ENCODE results near the gene UPK3A. TPM values are rescaled to one million over a fixed set of nuclear protein-coding genes. Genes with fewer than 3 reads are reported as not detected.
"Not testable (repeated sequence)": the region's sequence is repeated elsewhere in the genome, so short reads cannot be mapped to it uniquely, and the experiment has no call there.

UPK3A gene
- total and polyA plus RNA-seq, 2 of the 13 experiments (the other 11 are each of a cell fraction or from before 2014, with no cell fraction given): 10.5 to 13.8 TPM

DNA sequence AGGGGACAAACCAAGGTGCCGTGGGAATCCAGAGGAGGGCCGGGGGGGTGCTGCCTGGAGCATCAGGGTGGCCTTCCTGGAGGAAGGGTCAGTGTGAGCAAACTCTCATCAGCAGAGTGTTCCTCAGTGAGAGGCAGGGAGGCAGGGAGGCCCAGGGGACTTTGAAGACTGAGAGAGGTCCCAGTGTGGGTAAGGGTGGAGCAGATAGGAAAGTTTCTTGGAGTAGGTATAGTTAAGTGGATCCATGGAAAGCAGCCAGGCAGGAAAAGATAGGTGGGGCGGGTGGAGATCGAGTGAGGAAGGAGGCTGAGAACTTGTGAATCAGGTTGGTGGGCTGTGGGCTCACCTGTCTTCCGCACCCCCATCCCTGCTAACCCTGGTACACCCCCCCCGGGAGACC, 9.3 kb downstream of the UPK3A start:
- FAIRE-seq: no peak
- no peak overlapping the region for H3K27ac ChIP-seq (ENCODE audit: extremely low read length, insufficient read depth, low read length)
- H3K4me2 ChIP-seq (ENCODE audit: low read depth, low read length): no peak overlapping the region
- CTCF ChIA-PET (ENCODE audit: low intra/inter-chr PET ratio, low total read pairs): no interaction called here
- no peaks in the 10 kb centered on the region for H3K79me2 ChIP-seq (ENCODE audit: insufficient read depth, low read length)
- no peak overlapping the region for H2AFZ ChIP-seq (ENCODE audit: low read length)
- H3K4me3 ChIP-seq (replicated peaks in 1 of 3; ENCODE audit: insufficient read depth in 1 of 3, low read depth in 2 of 3, low read length in 3 of 3): no peak overlapping the region
- no peak for DNase-seq (ENCODE audit: low spot score)
- no peaks in the 10 kb centered on the region for H3K36me3 ChIP-seq (replicated peaks in 1 of 2; ENCODE audit: control insufficient read depth in 1 of 2, insufficient read depth in 2 of 2, low read length in 2 of 2)
- no TSS peak for BruUV-seq (replicated peaks)
- in situ Hi-C loops (cut with HindIII; ENCODE audit: extremely low pct_ligation_motif_present, low pct_unique_long_range_greater_than_20kb): no loop called here
- POLR2A ChIA-PET: no interaction called here
- intact Hi-C loops (cut with micrococcal nuclease; ENCODE audit: unreplicated experiment): no loop called here
- no peaks in the 10 kb centered on the region for H3K27me3 ChIP-seq (ENCODE audit: control insufficient read depth in 1 of 2, insufficient read depth in 2 of 2, low read length in 2 of 2)
- 93% methylated on average over 6 of the region's 6 CpGs for WGBS (ENCODE audit: low lambda C conversion rate)
- H3K4me1 ChIP-seq (ENCODE audit: insufficient read depth, low read length): 0 out of 2 replicates have a peak, but pooled peaks cover 14% of the 10 kb centered on the region
- ATAC-seq: no peak
- no peaks in the 10 kb centered on the region for H3K9me3 ChIP-seq (ENCODE audit: low read length)
- no peaks in the 10 kb centered on the region for H4K20me1 ChIP-seq (ENCODE audit: insufficient read depth, low read length)
- TF ChIP-seq ZNF552 (CRISPR knock-in tag; IDR thresholded peaks at IDR 0.05; ENCODE audit: borderline replicate concordance) (no peak), ZKSCAN5 (CRISPR knock-in tag; IDR thresholded peaks at IDR 0.05) (no peak), RBAK (CRISPR knock-in tag; IDR thresholded peaks at IDR 0.05) (no peak), ZNF792 (CRISPR knock-in tag; IDR thresholded peaks at IDR 0.05) (no peak), ZNF121 (CRISPR knock-in tag; IDR thresholded peaks at IDR 0.05) (no peak), KLF9 (CRISPR knock-in tag; IDR thresholded peaks at IDR 0.05; ENCODE audit: low read depth) (no peak), FOXA1 (IDR thresholded peaks at IDR 0.05) (no peak), FOXA1 (CRISPR knock-in tag; IDR thresholded peaks at IDR 0.05) (no peak)
- TF ChIP-seq, protein P1, sequence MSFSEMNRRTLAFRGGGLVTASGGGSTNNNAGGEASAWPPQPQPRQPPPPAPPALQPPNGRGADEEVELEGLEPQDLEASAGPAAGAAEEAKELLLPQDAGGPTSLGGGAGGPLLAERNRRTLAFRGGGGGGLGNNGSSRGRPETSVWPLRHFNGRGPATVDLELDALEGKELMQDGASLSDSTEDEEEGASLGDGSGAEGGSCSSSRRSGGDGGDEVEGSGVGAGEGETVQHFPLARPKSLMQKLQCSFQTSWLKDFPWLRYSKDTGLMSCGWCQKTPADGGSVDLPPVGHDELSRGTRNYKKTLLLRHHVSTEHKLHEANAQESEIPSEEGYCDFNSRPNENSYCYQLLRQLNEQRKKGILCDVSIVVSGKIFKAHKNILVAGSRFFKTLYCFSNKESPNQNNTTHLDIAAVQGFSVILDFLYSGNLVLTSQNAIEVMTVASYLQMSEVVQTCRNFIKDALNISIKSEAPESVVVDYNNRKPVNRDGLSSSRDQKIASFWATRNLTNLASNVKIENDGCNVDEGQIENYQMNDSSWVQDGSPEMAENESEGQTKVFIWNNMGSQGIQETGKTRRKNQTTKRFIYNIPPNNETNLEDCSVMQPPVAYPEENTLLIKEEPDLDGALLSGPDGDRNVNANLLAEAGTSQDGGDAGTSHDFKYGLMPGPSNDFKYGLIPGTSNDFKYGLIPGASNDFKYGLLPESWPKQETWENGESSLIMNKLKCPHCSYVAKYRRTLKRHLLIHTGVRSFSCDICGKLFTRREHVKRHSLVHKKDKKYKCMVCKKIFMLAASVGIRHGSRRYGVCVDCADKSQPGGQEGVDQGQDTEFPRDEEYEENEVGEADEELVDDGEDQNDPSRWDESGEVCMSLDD (CRISPR knock-in tag; IDR thresholded peaks at IDR 0.05; ENCODE audit: borderline replicate concordance): no peak
- no peak overlapping the region for H3K9ac ChIP-seq (ENCODE audit: insufficient read depth, low read depth, low read length)

DNA sequence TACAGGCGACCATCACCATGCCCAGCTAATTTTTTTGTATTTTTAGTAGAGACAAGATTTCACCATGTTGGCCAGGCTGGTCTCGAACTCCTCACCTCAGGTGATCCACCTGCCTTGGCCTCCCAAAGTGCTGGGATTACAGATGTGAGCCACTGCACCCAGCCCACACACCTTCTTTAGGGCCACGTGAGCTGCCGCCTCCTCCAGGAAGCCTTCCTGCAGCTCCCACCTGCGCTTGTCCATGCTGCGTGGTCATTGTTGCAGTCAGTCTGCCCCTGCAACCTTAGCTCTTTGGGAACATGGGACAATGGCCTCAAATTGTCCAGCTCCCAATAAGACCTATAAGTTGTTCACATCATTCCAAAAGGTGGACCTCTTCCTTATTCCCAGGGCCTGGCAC, 10.3 kb downstream of the UPK3A start:
- H3K27ac ChIP-seq (ENCODE audit: extremely low read length, insufficient read depth, low read length); H3K79me2 ChIP-seq (ENCODE audit: insufficient read depth, low read length); H3K36me3 ChIP-seq (replicated peaks in 1 of 2; ENCODE audit: control insufficient read depth in 1 of 2, insufficient read depth in 2 of 2, low read length in 2 of 2); H3K4me3 ChIP-seq (replicated peaks in 1 of 3; ENCODE audit: insufficient read depth in 1 of 3, low read depth in 2 of 3, low read length in 3 of 3); H3K4me2 ChIP-seq (ENCODE audit: low read depth, low read length); DNase-seq (ENCODE audit: low spot score); H3K27me3 ChIP-seq (ENCODE audit: control insufficient read depth in 1 of 2, insufficient read depth in 2 of 2, low read length in 2 of 2); in situ Hi-C loops (cut with HindIII; ENCODE audit: extremely low pct_ligation_motif_present, low pct_unique_long_range_greater_than_20kb); CTCF ChIA-PET (ENCODE audit: low intra/inter-chr PET ratio, low total read pairs); BruUV-seq (replicated peaks); H3K9ac ChIP-seq (ENCODE audit: insufficient read depth, low read depth, low read length); POLR2A ChIA-PET; H2AFZ ChIP-seq (ENCODE audit: low read length); H3K9me3 ChIP-seq (ENCODE audit: low read length); H4K20me1 ChIP-seq (ENCODE audit: insufficient read depth, low read length); ATAC-seq; intact Hi-C loops (cut with micrococcal nuclease; ENCODE audit: unreplicated experiment); FAIRE-seq: not testable (repeated sequence)
- WGBS (ENCODE audit: low lambda C conversion rate): 95% methylated on average over 6 of the region's 6 CpGs
- H3K4me1 ChIP-seq (ENCODE audit: insufficient read depth, low read length): peaks cover 12% of the 10 kb centered on the region; the same call in 1 of the 2 replicates
